Thoracic aorta (tissue), 2 donors: Measurements from ENCODE around the gene C22orf23. TPM values are rescaled to one million over a fixed set of nuclear protein-coding genes. Genes with fewer than 3 reads are reported as not detected.

Source experiments
- ATAC-seq: fragments of 150-250 bp; one replicate; pipeline ENCODE4 v1.8.0; 2017; ENCODE audit warnings: low read depth; ENCODE audit not compliant: insufficient number of reproducible peaks, low FRiP score
- DNase-seq: peaks from one replicate; pipeline ENCODE4 v3.0.0-alpha.2; 2020; ENCODE audit warnings: low spot score
- H3K27ac ChIP-seq, 2 donors: fragments of 200-600 bp; sonication (generic); 1 replicate in 1 of 2; 2 replicates in 1 of 2; pipeline ENCODE4 v1.5.1; 2016; ENCODE audit warnings: mild to moderate bottlenecking in 2 of 2, moderate library complexity in 2 of 2
- H3K27me3 ChIP-seq: fragments of 200-600 bp; sonication (generic); replicated peaks from 2 replicates; pipeline ENCODE4 v1.6.0; 2016; ENCODE audit warnings: mild to moderate bottlenecking; ENCODE audit not compliant: insufficient read depth
- H3K36me3 ChIP-seq: fragments of 200-600 bp; sonication (generic); one replicate; pipeline ENCODE4 v1.5.1; 2016
- H3K4me1 ChIP-seq, 2 donors: fragments of 200-600 bp; sonication (generic); 1 replicate in 1 of 2; 2 replicates in 1 of 2; pipeline versions ENCODE4 v1.5.1 to v1.6.0; 2016; ENCODE audit warnings: low read depth in 2 of 2, mild to moderate bottlenecking in 1 of 2; ENCODE audit not compliant: control insufficient read depth in 1 of 2
- H3K4me3 ChIP-seq: fragments of 200-600 bp; sonication (generic); 2 replicates; pipeline ENCODE4 v1.5.1; 2016; ENCODE audit warnings: mild to moderate bottlenecking
- H3K9me3 ChIP-seq: fragments of 200-600 bp; sonication (generic); 2 replicates; pipeline ENCODE4 v1.5.1; 2016
- total RNA-seq, 2 donors: library from RNA; depleted of rRNA; stranded (reverse); fragments of >200 nt; gene quantifications; one replicate each; pipeline versions ENCODE4 v1.1.0 to v1.2.3, GENCODE V29; 2016
- TF ChIP-seq, protein P1 (sequence below): fragments of 200-600 bp; sonication (generic); IDR thresholded peaks from one replicate; pipeline ENCODE4 v1.5.1; 2019; ENCODE audit warnings: antibody characterized with exemption

The C22orf23 gene
- total RNA-seq, 2 donors from 2014 or later, result not detected

DNA sequence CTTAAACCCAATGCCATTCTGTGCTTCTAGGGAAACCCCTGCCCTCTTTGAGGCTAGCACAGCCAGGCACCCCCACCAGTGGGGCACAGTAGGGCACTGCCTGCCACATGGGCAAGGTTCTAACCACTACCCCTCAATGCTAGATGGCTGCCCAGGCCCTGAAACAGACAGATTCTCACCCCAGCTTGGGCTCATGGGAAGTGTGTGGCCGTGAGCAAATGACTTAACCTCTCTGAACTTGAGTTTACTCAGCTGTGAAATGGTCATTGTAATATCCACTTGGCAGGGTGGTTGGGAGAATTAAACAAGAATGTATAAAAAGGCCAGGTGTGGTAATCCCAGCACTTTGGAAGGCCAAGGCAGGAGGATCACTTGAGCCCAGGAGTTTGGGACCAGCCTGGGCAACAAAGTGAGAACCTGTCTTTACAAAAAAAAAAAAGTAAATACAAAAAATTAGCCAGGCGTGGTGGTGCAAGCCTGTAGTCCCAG lies 22.4 kb downstream of the C22orf23 start:
- no peak for ATAC-seq
- TF ChIP-seq, protein P1, sequence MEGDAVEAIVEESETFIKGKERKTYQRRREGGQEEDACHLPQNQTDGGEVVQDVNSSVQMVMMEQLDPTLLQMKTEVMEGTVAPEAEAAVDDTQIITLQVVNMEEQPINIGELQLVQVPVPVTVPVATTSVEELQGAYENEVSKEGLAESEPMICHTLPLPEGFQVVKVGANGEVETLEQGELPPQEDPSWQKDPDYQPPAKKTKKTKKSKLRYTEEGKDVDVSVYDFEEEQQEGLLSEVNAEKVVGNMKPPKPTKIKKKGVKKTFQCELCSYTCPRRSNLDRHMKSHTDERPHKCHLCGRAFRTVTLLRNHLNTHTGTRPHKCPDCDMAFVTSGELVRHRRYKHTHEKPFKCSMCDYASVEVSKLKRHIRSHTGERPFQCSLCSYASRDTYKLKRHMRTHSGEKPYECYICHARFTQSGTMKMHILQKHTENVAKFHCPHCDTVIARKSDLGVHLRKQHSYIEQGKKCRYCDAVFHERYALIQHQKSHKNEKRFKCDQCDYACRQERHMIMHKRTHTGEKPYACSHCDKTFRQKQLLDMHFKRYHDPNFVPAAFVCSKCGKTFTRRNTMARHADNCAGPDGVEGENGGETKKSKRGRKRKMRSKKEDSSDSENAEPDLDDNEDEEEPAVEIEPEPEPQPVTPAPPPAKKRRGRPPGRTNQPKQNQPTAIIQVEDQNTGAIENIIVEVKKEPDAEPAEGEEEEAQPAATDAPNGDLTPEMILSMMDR, result no peak
- Histone ChIP-seq H3K4me3 (no peak overlapping the region), H3K9me3 (no peaks in the 10 kb centered on the region), H3K4me1 (peaks cover 8 to 15% of the 10 kb centered on the region in 2 donors), H3K36me3 (peaks cover 24% of the 10 kb centered on the region), H3K27me3 (no peaks in the 10 kb centered on the region), H3K27ac (no peak overlapping the region)
- DNase-seq, result no peak

DNA sequence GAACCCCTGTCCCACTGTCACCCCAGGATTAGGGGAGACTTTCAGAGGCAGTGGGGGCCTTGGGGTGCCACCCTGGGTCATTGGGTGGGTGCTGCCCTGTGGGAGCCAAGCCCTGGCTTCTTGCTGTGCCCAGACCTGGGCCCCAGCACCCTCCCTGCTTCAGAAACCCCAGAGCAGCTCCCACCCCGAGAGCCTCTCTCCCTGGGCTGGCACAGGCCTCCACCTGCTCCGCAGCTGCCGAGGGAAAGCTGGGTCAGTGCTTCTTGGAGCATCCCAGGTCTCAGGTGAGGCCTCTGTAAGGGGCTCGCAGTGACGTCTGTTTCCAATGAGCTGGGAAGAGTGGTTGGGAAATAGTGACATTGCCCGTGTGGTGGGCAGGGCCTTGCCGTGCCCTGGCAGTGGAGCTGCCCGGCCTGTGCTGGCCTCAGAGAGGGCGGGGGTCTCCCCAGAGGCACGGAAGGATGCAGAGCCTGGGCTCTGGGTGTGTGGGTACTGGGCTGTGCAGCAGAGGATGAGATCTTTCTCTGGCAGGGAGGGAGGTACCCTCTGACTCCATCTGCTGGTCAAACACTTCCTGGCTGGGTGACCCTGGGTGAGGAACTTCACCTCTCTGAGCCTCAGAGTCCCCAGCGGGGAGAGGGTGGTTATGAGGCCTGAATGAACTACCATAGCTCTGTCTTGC lies 23.0 kb downstream of the C22orf23 start:
- H3K36me3 ChIP-seq, result peaks cover 28% of the 10 kb centered on the region
- no peak for ATAC-seq
- H3K27ac ChIP-seq, result peak overlapping the region in 1 of 2 donors; percentile 22

DNA sequence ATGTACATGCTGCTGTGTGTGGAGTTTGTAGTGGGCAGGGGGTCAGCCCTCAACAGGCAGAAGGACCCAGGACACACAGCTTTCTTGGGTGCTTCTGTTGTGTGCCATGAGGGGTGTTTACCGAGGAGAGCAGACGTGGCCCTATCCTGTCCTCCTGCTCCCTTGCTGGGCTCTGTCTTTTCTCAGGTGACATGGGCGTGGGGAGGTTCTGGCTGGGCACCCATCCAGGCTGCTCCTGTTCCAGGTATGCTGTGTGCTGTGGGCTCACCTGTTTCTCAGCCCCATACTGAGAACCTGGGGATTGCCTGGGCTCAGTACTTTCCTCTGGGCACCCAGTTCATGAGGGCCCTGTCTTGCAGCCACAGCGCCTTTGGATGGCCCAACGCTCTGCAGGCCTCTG lies 24.0 kb downstream of the C22orf23 start:
- Histone ChIP-seq H3K9me3 (no peaks in the 10 kb centered on the region), H3K27me3 (no peaks in the 10 kb centered on the region), H3K4me3 (no peak overlapping the region), H3K36me3 (peaks cover 36% of the 10 kb centered on the region), H3K27ac (no peak overlapping the region), H3K4me1 (peaks cover 8 to 15% of the 10 kb centered on the region in 2 donors)
- TF ChIP-seq, protein P1, result no peak
- no peak for DNase-seq
- no peak for ATAC-seq

More for the DNA sequence above, 23.0 kb downstream of the C22orf23 start:
- Histone ChIP-seq H3K9me3 (no peaks in the 10 kb centered on the region), H3K4me1 (peaks cover 8 to 15% of the 10 kb centered on the region in 2 donors), H3K27me3 (no peaks in the 10 kb centered on the region), H3K4me3 (no peak overlapping the region)
- no peak for DNase-seq
- TF ChIP-seq, protein P1, result no peak

DNA sequence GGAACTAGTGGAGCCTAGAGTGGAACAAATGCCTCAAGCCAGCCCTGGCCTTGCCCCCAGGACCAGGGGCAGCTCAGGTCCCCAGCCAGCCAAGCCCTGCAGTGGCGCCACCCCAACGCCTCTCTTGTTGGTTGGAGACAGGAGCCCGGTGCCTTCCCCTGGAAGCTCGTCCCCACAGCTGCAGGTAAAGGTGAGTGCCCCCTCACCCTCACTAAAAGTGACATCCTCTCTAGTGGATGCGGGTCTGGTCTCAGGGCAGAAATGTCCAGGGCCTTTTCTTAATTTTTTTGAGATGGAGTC lies 25.8 kb downstream of the C22orf23 start:
- no peak for DNase-seq
- Histone ChIP-seq H3K27me3 (no peaks in the 10 kb centered on the region), H3K9me3 (no peaks in the 10 kb centered on the region), H3K4me3 (no peak overlapping the region), H3K4me1 (no peaks in the 10 kb centered on the region), H3K36me3 (peaks cover 46% of the 10 kb centered on the region), H3K27ac (no peak overlapping the region)
- no peak for ATAC-seq
- TF ChIP-seq, protein P1, result no peak

DNA sequence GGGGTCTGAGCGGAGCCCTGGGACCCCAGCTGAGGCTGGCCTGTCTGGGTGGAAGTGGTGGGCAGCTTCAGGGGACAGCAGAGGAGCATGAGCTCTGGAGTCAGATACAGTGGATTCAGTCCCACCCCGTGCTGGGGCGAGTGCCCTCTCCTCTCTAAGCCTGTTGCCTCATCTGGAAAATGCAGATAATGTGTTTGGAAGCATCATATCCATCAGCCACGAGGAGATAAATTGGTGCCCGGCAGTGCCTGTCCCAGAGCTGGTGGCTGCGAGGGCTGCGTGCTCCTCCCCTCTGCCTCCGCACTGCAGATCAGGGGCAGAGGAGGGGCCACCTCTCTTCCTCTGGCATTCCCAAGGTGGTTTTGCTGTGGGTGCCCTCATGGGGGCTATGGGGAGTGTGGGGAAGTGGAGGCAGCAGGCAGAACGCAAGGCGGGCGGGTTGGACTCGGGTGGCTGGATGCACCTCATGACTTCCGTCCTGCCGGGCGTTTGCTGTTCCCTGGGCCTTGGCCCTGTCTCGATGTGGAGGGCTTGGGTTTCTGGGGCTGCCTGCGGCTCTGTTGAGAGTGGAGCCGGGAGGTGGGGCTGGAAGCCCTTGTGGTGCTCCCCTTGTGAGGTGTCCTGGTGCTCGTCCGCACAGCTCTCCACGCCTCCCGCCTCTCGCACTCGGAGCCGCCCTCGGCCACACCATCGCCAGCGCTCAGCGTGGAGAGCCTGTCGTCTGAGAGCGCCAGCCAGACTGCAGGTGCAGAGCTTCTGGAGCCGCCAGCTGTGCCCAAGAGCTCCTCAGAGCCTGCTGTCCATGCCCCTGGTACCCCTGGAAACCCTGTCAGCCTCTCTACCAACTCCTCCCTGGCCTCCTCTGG lies 26.4 kb downstream of the C22orf23 start:
- H3K27me3 ChIP-seq, result no peaks in the 10 kb centered on the region
- TF ChIP-seq, protein P1, result no peak
- no peaks in the 10 kb centered on the region for H3K4me1 ChIP-seq
- no peaks in the 10 kb centered on the region for H3K9me3 ChIP-seq
- no peak for ATAC-seq
- H3K36me3 ChIP-seq, result peaks cover 45% of the 10 kb centered on the region
- no peak overlapping the region for H3K27ac ChIP-seq
- no peak for DNase-seq
- H3K4me3 ChIP-seq, result no peak overlapping the region
